ENCODE data around the gene TNIK. TPM values are rescaled to one million over a fixed set of nuclear protein-coding genes. Genes with fewer than 3 reads are reported as not detected.

Gene TNIK
- total and polyA plus RNA-seq, 2 of the 13 experiments (the other 11 are each of a cell fraction or from before 2014, with no cell fraction given), result 0.15 to 0.22 TPM

- H3K9me3 ChIP-seq (ENCODE audit: low read length), result no peaks in the 10 kb centered on the region
- DNase-seq (ENCODE audit: low spot score) (no peak), FAIRE-seq (no peak), ATAC-seq (no peak)
- H3K4me2 ChIP-seq (ENCODE audit: low read depth, low read length), result no peak overlapping the region
- no peaks in the 10 kb centered on the region for H3K36me3 ChIP-seq (replicated peaks in 1 of 2; ENCODE audit: control insufficient read depth in 1 of 2, insufficient read depth in 2 of 2, low read length in 2 of 2)
- no peaks in the 10 kb centered on the region for H3K79me2 ChIP-seq (ENCODE audit: insufficient read depth, low read length)
- in situ Hi-C loops (cut with HindIII; ENCODE audit: extremely low pct_ligation_motif_present, low pct_unique_long_range_greater_than_20kb) (no loop called here), intact Hi-C loops (cut with micrococcal nuclease; ENCODE audit: unreplicated experiment) (no loop called here)
- TF ChIP-seq ZSCAN25 (CRISPR knock-in tag; IDR thresholded peaks at IDR 0.05) (no peak), GPN1 (CRISPR knock-in tag; IDR thresholded peaks at IDR 0.05; ENCODE audit: borderline replicate concordance) (no peak), TAF15 (IDR thresholded peaks at IDR 0.05; ENCODE audit: low read depth, low read length, poor library complexity, severe bottlenecking) (no peak), E2F1 (CRISPR knock-in tag; IDR thresholded peaks at IDR 0.05) (no peak), ZNF30 (CRISPR knock-in tag; IDR thresholded peaks at IDR 0.05) (no peak), MXI1 (IDR thresholded peaks at IDR 0.05; ENCODE audit: borderline replicate concordance, low read depth, low read length) (no peak)
- no peaks in the 10 kb centered on the region for H4K20me1 ChIP-seq (ENCODE audit: insufficient read depth, low read length)
- no peaks in the 10 kb centered on the region for H3K27me3 ChIP-seq (ENCODE audit: control insufficient read depth in 1 of 2, insufficient read depth in 2 of 2, low read length in 2 of 2)
- BruUV-seq (replicated peaks), result no TSS peak
- no peak overlapping the region for H2AFZ ChIP-seq (ENCODE audit: low read length)
- no peaks in the 10 kb centered on the region for H3K4me1 ChIP-seq (ENCODE audit: insufficient read depth, low read length)
- no peak overlapping the region for H3K4me3 ChIP-seq (replicated peaks in 1 of 3; ENCODE audit: insufficient read depth in 1 of 3, low read depth in 2 of 3, low read length in 3 of 3)
- no peak overlapping the region for H3K9ac ChIP-seq (ENCODE audit: insufficient read depth, low read depth, low read length)
- POLR2A ChIA-PET, result no interaction called here
- CTCF ChIA-PET (ENCODE audit: low intra/inter-chr PET ratio, low total read pairs), result no interaction called here
- no peak overlapping the region for H3K27ac ChIP-seq (ENCODE audit: extremely low read length, insufficient read depth, low read length)
Observed at GRCh38 chr3:171219258-171219657, 240.9 kb downstream of the TNIK start.

- ChIA-PET CTCF (ENCODE audit: low intra/inter-chr PET ratio, low total read pairs) (no interaction called here), POLR2A (no interaction called here)
- H3K9ac ChIP-seq (ENCODE audit: insufficient read depth, low read depth, low read length), result no peak overlapping the region
- no peak overlapping the region for H2AFZ ChIP-seq (ENCODE audit: low read length)
- ATAC-seq, result no peak
- no peak for TF ChIP-seq ZSCAN29 (CRISPR knock-in tag; conservative IDR thresholded peaks at IDR 0.05)
- TF ChIP-seq ZNF180 (CRISPR knock-in tag; IDR thresholded peaks at IDR 0.05; ENCODE audit: borderline replicate concordance, low read depth), result no peak
- no peaks in the 10 kb centered on the region for H3K27me3 ChIP-seq (ENCODE audit: control insufficient read depth in 1 of 2, insufficient read depth in 2 of 2, low read length in 2 of 2)
- H3K9me3 ChIP-seq (ENCODE audit: low read length), result no peaks in the 10 kb centered on the region
- no peaks in the 10 kb centered on the region for H4K20me1 ChIP-seq (ENCODE audit: insufficient read depth, low read length)
- H3K4me1 ChIP-seq (ENCODE audit: insufficient read depth, low read length), result no peaks in the 10 kb centered on the region
- no peak overlapping the region for H3K4me3 ChIP-seq (replicated peaks in 1 of 3; ENCODE audit: insufficient read depth in 1 of 3, low read depth in 2 of 3, low read length in 3 of 3)
- no TSS peak for BruUV-seq (replicated peaks)
- no peak overlapping the region for H3K27ac ChIP-seq (ENCODE audit: extremely low read length, insufficient read depth, low read length)
- H3K79me2 ChIP-seq (ENCODE audit: insufficient read depth, low read length), result no peaks in the 10 kb centered on the region
- intact Hi-C loops (cut with micrococcal nuclease; ENCODE audit: unreplicated experiment), result no loop called here
- H3K4me2 ChIP-seq (ENCODE audit: low read depth, low read length), result no peak overlapping the region
- H3K36me3 ChIP-seq (replicated peaks in 1 of 2; ENCODE audit: control insufficient read depth in 1 of 2, insufficient read depth in 2 of 2, low read length in 2 of 2), result no peaks in the 10 kb centered on the region
- no peak for FAIRE-seq
- 35% methylated on average over 3 of the region's 3 CpGs for WGBS (ENCODE audit: low lambda C conversion rate)
- no peak for DNase-seq (ENCODE audit: low spot score)
- in situ Hi-C loops (cut with HindIII; ENCODE audit: extremely low pct_ligation_motif_present, low pct_unique_long_range_greater_than_20kb), result no loop called here
Observed at GRCh38 chr3:171218069-171218468, 242.1 kb downstream of the TNIK start.

Data from HepG2 (cell line).